ENCODE results near the gene RPS6KB2. TPM values are rescaled to one million over a fixed set of nuclear protein-coding genes. Genes with fewer than 3 reads are reported as not detected.

RPS6KB2 gene
- total RNA-seq, 1 donor from 2014 or later: 72.3 TPM

- Histone ChIP-seq H3K36me3 (no peaks in the 10 kb centered on the region), H3K4me1 (no peaks in the 10 kb centered on the region), H3K4me3 (no peak overlapping the region), H3K9me3 (no peaks in the 10 kb centered on the region), H3K27ac (no peak overlapping the region), H3K27me3 (no peaks in the 10 kb centered on the region)
- no peak for TF ChIP-seq CTCF (IDR thresholded peaks at IDR 0.05)
- DNase-seq (ENCODE audit: low spot score in 2 of 2): no peak
- intact Hi-C loops (cut with DNase I): no loop called here
These were observed 25.8 kb downstream of the RPS6KB2 start for GRCh38 chr11:67453816-67454732.

GRCh38 chr11:67455054-67455453 is 26.8 kb downstream of the RPS6KB2 start, which contains the start of gene CABP4:
CABP4 (plus strand) TSS chr11:67455354; CDS start chr11:67455424, 70 bp downstream.
- Histone ChIP-seq H3K27ac (no peak within 1 kb of the TSS), H3K9me3 (no peaks in the 10 kb centered on the region), H3K4me3 (no peak within 1 kb of the TSS), H3K36me3 (no peaks in the 10 kb centered on the region), H3K4me1 (no peaks in the 10 kb centered on the region), H3K27me3 (no peaks in the 10 kb centered on the region)
- TF ChIP-seq CTCF (IDR thresholded peaks at IDR 0.05): no peak
- no peak for DNase-seq (ENCODE audit: low spot score in 2 of 2)
- intact Hi-C loops (cut with DNase I): no loop called here

GRCh38 chr11:67456068-67456705 is 27.9 kb downstream of the RPS6KB2 start:
- no peak for DNase-seq (ENCODE audit: low spot score in 2 of 2)
- Histone ChIP-seq H3K4me3 (no peak overlapping the region), H3K9me3 (no peaks in the 10 kb centered on the region), H3K36me3 (no peaks in the 10 kb centered on the region), H3K4me1 (no peaks in the 10 kb centered on the region), H3K27ac (no peak overlapping the region), H3K27me3 (no peaks in the 10 kb centered on the region)
- no peak for TF ChIP-seq CTCF (IDR thresholded peaks at IDR 0.05)
- intact Hi-C loops (cut with DNase I): no loop called here

- no peak for DNase-seq (ENCODE audit: low spot score in 2 of 2)
- intact Hi-C loops (cut with DNase I): no loop called here
- TF ChIP-seq CTCF (IDR thresholded peaks at IDR 0.05): no peak
- Histone ChIP-seq H3K36me3 (no peaks in the 10 kb centered on the region), H3K27me3 (no peaks in the 10 kb centered on the region), H3K9me3 (no peaks in the 10 kb centered on the region), H3K4me1 (no peaks in the 10 kb centered on the region), H3K4me3 (no peak overlapping the region), H3K27ac (no peak overlapping the region)
These were observed 29.2 kb downstream of the RPS6KB2 start for GRCh38 chr11:67457453-67457852.

- no peaks in the 10 kb centered on the region for H3K36me3 ChIP-seq
- no peak overlapping the region for H3K4me3 ChIP-seq
- no peak for DNase-seq (ENCODE audit: low spot score in 2 of 2)
- no peaks in the 10 kb centered on the region for H3K27me3 ChIP-seq
- no peaks in the 10 kb centered on the region for H3K4me1 ChIP-seq
- intact Hi-C loops (cut with DNase I): no loop called here
- TF ChIP-seq CTCF (IDR thresholded peaks at IDR 0.05): no peak
- H3K27ac ChIP-seq: no peak overlapping the region
- H3K9me3 ChIP-seq: no peaks in the 10 kb centered on the region
These were observed 30.0 kb downstream of the RPS6KB2 start for GRCh38 chr11:67458266-67458665.
